COR-L47 (cell line): ENCODE measurements around the gene SHOX.
"Not testable (repeated sequence)": the region's sequence is repeated elsewhere in the genome, so short reads cannot be mapped to it uniquely, and the experiment has no call there.

Experiments used
- DNase-seq: peaks from one replicate; lab custom pipeline; 2025; lab: John Stamatoyannopoulos, UW

The SHOX gene

DNA sequence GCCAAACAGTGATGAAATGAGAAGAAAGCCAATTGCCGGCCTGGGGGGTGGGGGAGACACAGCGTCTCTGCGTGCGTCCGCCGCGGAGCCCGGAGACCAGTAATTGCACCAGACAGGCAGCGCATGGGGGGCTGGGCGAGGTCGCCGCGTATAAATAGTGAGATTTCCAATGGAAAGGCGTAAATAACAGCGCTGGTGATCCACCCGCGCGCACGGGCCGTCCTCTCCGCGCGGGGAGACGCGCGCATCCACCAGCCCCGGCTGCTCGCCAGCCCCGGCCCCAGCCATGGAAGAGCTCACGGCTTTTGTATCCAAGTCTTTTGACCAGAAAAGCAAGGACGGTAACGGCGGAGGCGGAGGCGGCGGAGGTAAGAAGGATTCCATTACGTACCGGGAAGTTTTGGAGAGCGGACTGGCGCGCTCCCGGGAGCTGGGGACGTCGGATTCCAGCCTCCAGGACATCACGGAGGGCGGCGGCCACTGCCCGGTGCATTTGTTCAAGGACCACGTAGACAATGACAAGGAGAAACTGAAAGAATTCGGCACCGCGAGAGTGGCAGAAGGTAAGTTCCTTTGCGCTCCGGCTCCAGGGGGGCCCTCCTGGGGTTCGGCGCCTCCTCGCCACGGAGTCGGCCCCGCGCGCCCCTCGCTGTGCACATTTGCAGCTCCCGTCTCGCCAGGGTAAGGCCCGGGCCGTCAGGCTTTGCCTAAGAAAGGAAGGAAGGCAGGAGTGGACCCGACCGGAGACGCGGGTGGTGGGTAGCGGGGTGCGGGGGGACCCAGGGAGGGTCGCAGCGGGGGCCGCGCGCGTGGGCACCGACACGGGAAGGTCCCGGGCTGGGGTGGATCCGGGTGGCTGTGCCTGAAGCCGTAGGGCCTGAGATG, at the start of gene SHOX:
Gene SHOX, plus strand, starts transcription at position 180 of the 885 bp plus-strand sequence. Its CDS starts 107 bp downstream, at position 287.
- DNase-seq = no peak

DNA sequence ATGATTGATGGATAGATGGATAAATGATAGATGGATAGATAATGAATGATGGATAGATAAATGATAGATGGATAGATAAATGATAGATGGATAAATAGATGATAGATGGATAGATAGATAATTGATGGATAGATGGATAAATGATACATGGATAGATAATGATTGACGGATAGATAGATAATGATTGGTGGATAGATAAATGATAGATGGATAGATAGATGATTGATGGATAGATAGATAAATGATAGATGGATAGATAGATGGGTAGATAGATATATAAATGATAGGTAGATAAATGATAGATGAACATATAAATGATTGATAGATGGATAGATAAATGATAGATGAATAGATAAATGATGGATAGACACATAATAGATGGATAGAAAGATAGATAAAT, 49.5 kb upstream of the SHOX start:
- no peak for DNase-seq

DNA sequence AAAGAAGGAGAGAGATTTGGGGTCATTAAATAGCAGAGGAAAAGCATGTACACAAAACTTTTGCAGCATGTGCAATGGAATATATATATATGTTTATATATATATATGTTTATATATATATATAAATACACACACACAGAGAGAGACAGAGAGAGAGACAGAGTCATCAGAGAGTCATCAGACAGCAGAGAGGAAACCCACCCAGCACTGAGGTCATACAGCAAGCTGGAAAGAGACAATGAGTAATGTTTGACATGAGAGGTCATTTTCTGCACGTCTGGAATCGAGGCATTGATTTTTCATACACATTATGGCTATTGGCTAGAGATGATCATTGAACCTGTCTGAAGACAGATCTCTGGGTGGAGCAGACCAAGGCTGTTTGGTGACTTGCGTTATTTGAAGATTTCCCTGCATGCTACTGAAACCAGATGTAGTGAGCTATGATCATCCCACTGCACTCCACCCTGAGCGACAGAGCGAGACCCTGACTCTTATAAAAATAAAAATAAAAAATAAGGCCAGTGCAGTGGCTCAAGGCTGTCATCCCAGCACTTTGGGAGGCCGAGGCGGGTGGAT, 48.8 kb upstream of the SHOX start:
- no peak for DNase-seq

DNA sequence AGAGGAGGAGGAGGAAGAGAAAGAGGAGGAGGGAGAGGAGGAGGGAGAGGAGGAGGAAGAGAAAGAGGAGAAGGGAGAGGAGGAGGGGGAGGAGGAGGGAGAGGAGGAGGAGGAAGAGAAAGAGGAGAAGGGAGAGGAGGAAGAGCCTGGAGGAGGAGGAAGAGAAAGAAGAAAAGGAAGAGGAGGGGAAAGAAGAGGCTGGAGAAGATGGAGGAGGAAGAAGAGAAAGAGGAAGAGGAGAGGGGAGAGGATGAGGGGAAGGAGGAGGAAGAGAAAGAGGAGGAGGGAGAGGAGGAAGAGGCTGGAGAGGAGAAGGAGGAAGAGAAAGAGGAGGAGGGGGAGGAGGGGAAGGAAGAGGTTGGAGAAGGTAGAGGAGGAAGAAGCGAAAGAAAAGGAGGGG, 46.0 kb upstream of the SHOX start:
- no peak for DNase-seq

DNA sequence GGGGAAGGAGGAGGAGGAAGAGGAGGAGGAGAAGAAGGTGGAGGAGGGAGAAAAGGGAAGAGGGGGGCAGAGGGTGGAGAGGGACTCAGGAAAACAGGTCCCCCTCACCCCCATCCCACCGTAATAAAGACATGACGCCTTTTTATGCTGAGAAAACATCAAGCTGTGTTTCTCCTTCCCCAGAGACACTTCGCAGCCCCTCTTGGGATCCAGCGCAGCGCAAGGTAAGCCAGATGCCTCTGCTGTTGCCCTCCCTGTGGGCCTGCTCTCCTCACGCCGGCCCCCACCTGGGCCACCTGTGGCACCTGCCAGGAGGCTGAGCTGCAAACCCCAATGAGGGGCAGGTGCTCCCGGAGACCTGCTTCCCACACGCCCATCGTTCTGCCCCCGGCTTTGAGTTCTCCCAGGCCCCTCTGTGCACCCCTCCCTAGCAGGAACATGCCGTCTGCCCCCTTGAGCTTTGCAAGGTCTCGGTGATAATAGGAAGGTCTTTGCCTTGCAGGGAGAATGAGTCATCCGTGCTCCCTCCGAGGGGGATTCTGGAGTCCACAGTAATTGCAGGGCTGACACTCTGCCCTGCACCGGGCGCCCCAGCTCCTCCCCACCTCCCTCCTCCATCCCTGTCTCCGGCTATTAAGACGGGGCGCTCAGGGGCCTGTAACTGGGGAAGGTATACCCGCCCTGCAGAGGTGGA, 45.3 kb upstream of the SHOX start:
- no peak for DNase-seq

DNA sequence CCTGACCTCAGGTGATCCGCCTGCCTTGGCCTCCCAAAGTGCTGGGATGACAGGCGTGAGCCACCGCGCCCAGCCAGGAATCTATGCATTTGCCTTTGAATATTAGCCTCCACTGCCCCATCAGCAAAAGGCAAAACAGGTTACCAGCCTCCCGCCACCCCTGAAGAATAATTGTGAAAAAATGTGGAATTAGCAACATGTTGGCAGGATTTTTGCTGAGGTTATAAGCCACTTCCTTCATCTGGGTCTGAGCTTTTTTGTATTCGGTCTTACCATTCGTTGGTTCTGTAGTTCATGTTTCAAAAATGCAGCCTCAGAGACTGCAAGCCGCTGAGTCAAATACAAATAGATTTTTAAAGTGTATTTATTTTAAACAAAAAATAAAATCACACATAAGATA, 44.2 kb upstream of the SHOX start:
- no peak for DNase-seq

DNA sequence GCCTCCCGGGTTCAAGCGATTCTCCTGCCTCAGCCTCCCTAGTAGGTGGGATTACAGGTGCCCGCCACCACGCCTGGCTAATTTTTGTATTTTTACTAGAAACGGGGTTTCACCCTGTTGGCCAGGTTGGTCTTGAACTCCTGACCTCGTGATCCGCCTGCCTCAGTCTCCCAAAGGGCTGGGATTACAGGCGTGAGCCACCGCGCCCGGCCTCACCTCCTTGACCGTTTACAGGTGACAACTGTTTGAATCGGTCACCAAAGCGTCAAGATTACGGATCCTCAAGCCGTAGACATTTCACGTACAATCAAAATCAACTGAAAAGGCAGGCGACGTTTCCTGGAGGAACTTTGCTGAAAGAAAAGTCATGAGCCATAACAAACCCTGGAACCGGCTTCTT, 41.3 kb upstream of the SHOX start:
- not testable (repeated sequence) for DNase-seq

DNA sequence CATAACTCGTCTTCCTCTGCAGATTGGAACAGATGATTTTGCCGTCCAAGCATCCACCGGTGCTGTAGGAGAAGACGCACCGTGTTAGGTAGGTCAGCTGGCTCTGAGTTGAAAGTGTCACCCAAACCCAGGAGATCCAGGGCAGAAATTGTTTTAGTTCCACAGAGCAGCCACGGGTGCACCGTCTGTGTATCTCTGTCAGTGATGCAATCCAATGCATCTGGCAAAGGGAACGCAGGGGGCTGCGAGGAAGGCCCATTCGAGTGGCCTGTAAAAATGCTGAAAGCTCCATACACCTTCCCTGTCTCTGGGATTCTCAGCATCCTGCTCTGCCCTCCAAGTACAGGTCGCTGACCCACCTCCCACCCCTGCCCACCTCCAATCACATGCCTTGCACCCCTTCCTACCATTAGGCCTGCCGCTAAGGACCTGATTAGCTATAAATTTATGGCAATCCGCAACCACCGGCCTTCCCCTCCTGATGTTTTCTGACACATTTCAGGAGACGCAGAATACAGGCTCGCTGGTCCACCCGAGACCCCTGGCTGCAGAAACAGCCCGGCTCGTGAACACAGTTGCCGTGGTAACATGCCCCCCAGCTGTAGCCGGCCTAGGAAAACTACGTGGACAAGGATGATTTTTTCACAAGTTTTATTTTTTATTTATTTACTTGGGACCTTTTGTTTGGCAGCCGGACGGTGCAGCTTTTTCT, 39.7 kb upstream of the SHOX start:
- DNase-seq = no peak

DNA sequence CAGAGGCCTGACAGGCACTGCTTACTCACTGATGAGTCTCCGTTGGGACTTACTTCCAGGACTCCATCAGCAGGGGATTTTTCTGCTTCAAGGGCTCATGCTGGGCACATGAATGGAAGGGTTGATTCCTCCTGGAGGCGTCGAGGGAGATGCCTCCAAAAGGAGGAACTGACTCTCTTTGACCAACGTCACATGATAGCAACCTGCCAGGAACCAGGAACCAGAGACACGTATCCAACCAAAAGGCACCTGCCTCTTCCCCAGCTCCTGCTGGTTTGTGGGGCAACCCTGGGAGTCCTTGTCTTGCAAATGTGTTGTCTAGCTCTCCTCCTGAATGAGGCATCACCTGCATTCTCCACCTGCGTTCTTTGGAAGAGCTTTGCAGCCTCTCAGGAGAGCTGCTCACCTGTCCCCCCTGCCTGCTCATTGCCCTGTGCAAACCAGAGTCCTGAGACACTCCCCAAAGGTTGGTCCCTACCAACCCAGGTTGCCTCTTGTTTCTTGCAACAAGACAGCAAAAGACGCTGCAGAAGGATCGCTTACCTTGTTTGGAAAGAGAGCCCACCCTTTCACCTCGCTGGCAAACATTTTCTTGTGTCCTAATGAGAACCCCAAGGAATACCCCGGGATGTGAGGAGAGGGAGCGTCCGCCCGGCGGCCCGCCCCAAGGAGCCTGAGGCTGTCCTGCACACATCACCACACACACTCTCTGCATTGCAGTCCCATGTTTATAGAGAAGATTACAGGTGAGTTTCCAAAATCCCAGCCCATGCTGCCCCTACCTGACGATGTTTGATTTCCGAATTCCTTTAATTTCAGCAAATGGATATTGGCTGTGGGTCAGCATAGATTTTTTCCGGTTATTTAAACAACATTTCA, 30.5 kb upstream of the SHOX start:
- no peak for DNase-seq

DNA sequence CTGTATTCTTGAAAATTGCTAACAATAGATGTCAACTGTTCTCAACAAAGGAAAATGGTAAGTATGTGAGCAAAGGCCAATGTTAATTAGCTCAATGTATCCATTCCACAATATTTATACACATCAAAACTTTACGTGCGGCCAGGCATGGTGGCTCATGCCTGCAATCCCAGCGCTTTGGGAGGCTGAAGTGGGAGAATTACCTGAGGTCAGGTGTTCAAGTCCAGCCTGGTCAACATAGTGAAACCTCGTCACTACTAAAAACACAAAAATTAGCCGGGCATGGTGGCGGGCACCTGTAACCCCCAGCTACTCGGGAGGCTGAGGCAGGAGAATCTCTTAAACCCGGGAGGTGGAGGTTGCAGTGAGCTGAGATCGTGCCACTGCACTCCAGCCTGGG, 27.6 kb upstream of the SHOX start:
- not testable (repeated sequence) for DNase-seq

DNA sequence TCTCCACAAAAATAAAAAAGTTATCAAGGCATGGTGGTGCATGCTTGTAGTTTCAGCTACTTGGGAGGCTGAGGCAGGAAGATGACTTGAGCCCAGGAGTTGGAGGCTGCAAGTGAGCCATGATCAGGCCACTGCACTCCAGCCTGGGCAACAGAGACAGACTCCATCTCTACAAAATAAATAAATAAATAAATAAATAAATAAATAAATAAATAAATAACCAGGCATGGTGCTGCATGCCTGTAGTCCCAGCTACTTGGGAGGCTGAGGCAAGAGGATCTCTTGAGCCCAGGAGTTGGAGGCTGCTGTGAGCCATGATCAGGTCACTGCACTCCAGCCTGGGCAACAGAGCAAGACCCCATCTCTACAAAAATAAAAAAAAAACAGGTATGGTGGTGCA, 26.0 kb upstream of the SHOX start:
- DNase-seq = not testable (repeated sequence)

DNA sequence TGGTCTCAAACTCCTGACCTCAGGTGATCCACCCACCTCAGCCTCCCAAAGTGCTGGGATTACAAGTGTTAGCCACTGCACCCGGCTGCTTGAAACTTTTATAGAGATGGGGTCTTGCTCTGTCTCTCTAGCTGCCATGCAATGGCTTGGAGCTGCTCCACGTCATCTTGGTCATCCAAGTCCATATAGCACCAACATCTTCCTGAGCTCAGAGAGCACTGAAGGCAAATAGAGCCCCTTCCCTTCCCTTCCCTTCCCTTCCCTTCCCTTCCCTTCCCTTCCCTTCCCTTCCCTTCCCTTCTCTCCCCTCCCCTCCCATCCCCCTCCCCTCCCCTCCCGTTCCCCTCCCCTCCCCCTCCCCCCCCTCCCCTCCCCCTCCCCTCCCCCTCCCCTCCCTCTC, 22.5 kb upstream of the SHOX start:
- DNase-seq = not testable (repeated sequence)

DNA sequence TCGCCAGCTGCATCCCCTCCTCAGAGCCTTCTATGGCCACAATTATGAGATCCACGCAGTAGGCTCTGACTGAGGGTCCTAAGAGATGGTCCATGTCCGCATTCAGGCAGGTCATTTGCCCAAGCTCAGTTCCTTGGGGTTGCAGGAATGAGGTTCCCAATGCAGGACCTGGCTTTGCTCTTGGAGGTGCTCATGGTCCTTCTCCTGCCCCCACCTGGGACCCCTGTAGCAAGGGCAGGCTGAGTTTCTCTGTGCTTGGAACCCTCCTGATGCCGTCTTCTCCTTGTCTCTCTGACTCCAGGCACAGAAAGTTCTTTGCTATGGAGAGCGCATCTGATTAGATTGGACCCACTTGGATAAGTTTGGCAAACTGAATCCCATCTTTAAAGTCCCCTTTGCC, 16.5 kb upstream of the SHOX start:
- DNase-seq = no peak

DNA sequence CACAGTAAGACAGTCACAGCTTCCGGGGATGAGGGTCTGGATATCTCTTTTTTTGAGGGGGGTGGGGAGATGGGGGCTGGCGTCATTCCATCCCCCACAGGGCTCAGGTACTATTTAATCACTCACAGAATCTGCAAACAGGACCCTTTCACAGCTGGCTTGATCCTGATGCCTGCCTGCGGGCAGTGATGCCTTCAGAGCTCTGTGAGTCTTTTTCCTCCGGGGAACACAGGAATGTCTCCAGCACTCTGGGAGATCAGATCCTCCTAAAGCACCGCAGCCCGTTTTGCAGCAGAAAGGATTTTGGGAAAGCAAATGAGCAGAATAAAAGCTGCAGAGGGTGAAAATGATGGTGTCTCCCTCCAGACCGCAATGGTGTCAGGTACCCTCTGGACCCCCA, 13.2 kb upstream of the SHOX start:
- no peak for DNase-seq

DNA sequence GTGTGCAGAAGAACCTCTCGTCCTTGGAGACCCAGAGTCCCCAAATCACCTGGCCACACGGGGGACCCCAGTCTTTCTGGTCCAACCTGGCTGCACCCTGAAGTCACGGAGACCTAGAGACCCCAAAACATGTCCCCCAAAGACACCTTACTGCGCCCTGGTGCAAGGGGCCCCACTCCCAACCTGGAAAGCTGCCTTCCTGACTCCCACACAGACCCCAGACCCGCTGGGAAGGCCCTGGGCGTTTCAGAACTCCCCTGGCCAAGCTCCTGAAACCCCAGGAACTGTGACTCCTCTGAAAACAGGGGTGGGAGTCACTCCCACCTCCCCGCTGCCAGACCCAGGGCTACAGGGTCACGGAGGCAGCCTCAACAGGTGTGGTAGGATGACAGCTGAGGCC, 12.7 kb upstream of the SHOX start:
- DNase-seq = no peak

DNA sequence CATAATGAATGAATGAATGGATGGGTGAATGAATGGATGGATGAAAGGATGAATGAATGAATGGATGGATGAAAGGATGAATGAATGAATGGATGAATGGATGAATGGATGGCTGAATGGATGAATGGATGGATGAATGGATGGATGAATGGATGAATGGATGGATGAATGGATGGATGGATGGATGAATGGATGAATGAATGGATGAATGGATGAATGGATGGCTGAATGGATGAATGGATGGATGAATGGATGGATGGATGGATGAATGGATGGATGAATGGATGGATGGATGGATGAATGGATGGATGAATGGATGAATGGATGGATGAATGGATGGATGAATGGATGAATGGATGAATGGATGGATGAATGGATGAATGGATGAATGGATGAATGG, 12.3 kb upstream of the SHOX start:
- not testable (repeated sequence) for DNase-seq

DNA sequence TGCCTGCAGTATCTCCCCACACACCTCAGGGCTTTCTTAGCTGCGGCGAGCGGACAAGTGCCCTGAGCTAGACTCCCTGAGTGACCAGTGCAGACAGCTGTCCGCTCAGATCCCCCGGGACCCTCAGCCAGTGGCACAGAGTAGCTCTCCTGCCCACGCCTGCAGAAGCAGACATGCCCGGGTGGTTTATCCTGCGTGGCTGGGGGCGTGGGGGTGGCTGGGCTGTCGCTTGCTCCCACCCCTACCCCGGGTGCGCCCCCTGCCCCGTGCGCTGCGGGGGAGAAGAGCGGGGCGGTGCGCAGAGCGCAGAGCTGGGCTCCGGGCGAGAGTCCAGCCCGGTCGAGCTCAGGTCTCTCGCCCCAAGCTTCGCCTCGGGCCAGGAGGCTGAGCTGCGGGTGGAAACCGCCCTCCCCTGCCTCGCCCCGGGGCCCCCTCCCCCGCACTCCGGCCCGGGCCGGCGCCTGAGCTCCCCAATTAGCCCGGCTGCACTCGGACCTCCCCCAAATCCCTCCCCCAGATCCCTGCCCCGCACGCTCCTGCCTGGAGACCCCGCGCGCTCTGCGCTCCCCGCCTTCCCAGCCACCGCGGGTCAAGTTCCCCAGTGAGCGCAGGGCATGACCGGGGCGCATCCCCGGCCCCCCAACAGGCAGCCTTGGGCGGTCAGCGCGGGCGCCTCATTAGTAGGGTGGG, 11.7 kb upstream of the SHOX start:
- DNase-seq = no peak

DNA sequence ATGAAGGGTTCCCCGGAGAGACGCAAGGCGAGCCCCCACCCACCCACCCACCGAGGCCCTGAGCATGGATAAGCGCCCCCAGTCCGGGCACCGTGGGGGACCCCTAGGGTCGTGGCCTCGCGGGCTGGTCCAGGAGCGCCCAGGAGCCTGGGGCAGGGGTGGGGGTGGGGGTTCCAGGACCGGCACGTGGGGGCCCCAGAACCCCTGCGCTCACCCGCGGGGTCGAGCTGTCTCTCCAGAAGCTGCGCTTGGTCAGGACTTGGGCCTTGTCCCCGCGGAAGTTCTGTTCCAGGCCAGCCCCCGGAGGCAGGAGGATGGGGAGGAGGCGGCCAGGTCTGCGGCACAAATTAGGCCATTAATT, 11.2 kb upstream of the SHOX start:
- no peak for DNase-seq

DNA sequence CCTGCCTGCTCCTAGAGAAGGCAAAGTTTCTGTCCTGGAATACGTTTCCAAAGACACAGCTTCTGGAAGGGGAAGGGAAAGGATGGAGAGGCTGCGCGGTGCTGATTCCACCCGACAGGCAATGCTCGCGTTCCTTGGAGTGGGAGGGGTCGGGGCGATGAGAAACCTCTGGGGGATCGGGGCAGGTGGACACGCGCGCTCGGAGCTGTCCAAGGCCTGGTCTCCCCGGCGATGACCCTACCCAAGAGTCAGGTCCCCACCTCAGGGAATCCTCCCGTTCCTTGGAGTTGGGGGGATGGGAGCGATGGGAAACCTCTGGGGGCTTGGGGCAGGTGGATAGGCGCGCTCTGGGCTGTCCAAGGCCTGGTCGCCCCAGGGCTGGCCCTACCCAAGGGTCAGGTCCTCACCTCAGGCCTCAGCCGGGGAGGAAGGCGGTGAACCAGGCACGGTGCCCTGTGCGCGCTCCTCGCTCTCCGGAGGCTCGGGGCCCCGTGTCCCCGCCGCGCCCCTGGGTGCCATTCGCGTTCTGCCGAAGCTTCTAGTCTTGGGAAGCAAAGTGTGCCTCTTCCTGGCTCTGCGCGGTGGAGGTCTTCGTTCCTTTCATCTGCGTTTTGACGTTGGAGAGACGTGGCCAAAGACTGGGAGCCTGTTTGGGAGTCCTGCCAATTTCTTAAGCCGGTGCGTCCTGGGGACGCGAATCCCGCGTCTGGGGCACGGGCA, 10.6 kb upstream of the SHOX start:
- DNase-seq = no peak
